CD8-positive, alpha-beta memory T cell (primary cell): ENCODE results near the gene WDFY2. TPM values are rescaled to one million over a fixed set of nuclear protein-coding genes. Genes with fewer than 3 reads are reported as not detected.

Experiments
- CTCF ChIA-PET: fragments of 350-600 bp; sonication (Branson Sonifier 250); formaldehyde crosslinking; loops from one replicate; lab custom pipeline; 2021; ENCODE audit warnings: antibody characterized with exemption; lab: Charles Lee
- POLR2A ChIA-PET: fragments of 350-600 bp; sonication (Branson Sonifier 250); formaldehyde crosslinking; loops from one replicate; lab custom pipeline; 2021; ENCODE audit warnings: antibody characterized with exemption; lab: Charles Lee
- DNase-seq, 5 donors: peaks; one replicate each; pipeline versions ENCODE4 v3.0.0 to v3.0.0-alpha.2; 2020 to 2022; ENCODE audit warnings: mixed read lengths in 1 of 5
- H3K27ac ChIP-seq: one replicate; pipeline ENCODE4 v1.7.0; 2013; ENCODE audit warnings: low read depth, mild to moderate bottlenecking, low read length, moderate library complexity
- H3K27me3 ChIP-seq: 2 replicates; pipeline ENCODE4 v1.7.0; 2013; ENCODE audit warnings: low read length, mild to moderate bottlenecking; ENCODE audit not compliant: insufficient read depth, poor library complexity, severe bottlenecking
- H3K36me3 ChIP-seq: 2 replicates; pipeline ENCODE4 v1.7.0; 2013; ENCODE audit warnings: mild to moderate bottlenecking, low read length, moderate library complexity; ENCODE audit not compliant: insufficient read depth
- H3K4me1 ChIP-seq: 2 replicates; pipeline ENCODE4 v1.7.0; 2013; ENCODE audit warnings: mild to moderate bottlenecking, low read length, moderate library complexity; ENCODE audit not compliant: insufficient read depth
- H3K4me3 ChIP-seq: 2 replicates; pipeline ENCODE4 v1.7.0; 2013; ENCODE audit warnings: mild to moderate bottlenecking, low read length
- H3K9me3 ChIP-seq: 2 replicates; pipeline ENCODE4 v1.7.0; 2013; ENCODE audit warnings: mild to moderate bottlenecking, low read length
- H3K27ac Mint-ChIP-seq, 8 donors: one replicate each; pipeline ENCODE4 v1.8.0; 2020 to 2021; ENCODE audit warnings: mixed read lengths in 8 of 8, mild to moderate bottlenecking in 6 of 8, inconsistent platforms in 3 of 8, moderate library complexity in 3 of 8
- H3K27me3 Mint-ChIP-seq, 2 donors: one replicate each; pipeline ENCODE4 v1.8.0; 2020 to 2021; ENCODE audit warnings: mixed read lengths in 2 of 2, mild to moderate bottlenecking in 1 of 2, moderate library complexity in 1 of 2
- H3K36me3 Mint-ChIP-seq, 3 donors: one replicate each; pipeline ENCODE4 v1.8.0; 2020 to 2021; ENCODE audit warnings: mixed read lengths in 3 of 3, inconsistent platforms in 1 of 3, mild to moderate bottlenecking in 1 of 3
- H3K4me1 Mint-ChIP-seq, 3 donors: one replicate each; pipeline ENCODE4 v1.8.0; 2020 to 2021; ENCODE audit warnings: mixed read lengths in 3 of 3, inconsistent platforms in 1 of 3, mild to moderate bottlenecking in 1 of 3
- H3K4me3 Mint-ChIP-seq, 7 donors: one replicate each; pipeline ENCODE4 v1.8.0; 2020 to 2021; ENCODE audit warnings: mixed read lengths in 7 of 7, mild to moderate bottlenecking in 6 of 7, moderate library complexity in 4 of 7, inconsistent platforms in 2 of 7
- H3K9me3 Mint-ChIP-seq, 5 donors: one replicate each; pipeline ENCODE4 v1.8.0; 2020 to 2022; ENCODE audit warnings: mixed read lengths in 5 of 5, mild to moderate bottlenecking in 3 of 5, moderate library complexity in 2 of 5, inconsistent platforms in 1 of 5
- polyA plus RNA-seq: library from polyadenylated mRNA; unstranded; fragments of 300-500 nt; fragmentation: Illumina TruSeq; gene quantifications from one replicate; pipeline ENCODE4 v1.2.3, GENCODE V29; 2021
- total RNA-seq, 2 experiments: library from RNA; stranded (reverse); gene quantifications; one replicate each; pipeline ENCODE4 v1.2.3, GENCODE V29; 2021

WDFY2 gene
- total and polyA plus RNA-seq, 3 experiments from 2014 or later, result 3.9 to 7.1 (median 6.1) TPM

GRCh38 chr13:51728275-51728673, 144.0 kb downstream of the WDFY2 start:
- Mint-ChIP-seq H3K4me1 (peaks cover 0 to 3% (median 1%) of the 10 kb centered on the region in 3 donors), H3K27me3 (no peaks in the 10 kb centered on the region), H3K4me3 (no peak overlapping the region), H3K27ac (no peak overlapping the region), H3K9me3 (no peaks in the 10 kb centered on the region), H3K36me3 (peaks cover 8 to 30% (median 14%) of the 10 kb centered on the region in 3 donors)
- DNase-seq, result no peak
- Histone ChIP-seq H3K9me3 (no peaks in the 10 kb centered on the region), H3K4me1 (no peaks in the 10 kb centered on the region), H3K4me3 (no peak overlapping the region), H3K36me3 (peaks cover 5% of the 10 kb centered on the region), H3K27me3 (no peaks in the 10 kb centered on the region), H3K27ac (no peak overlapping the region)
- CTCF ChIA-PET, result no interaction called here
- POLR2A ChIA-PET, result no interaction called here

- CTCF ChIA-PET, result no interaction called here
- H3K4me1 Mint-ChIP-seq, result peaks cover 0 to 3% (median 0%) of the 10 kb centered on the region in 3 donors
- Histone ChIP-seq H3K4me1 (no peaks in the 10 kb centered on the region), H3K27me3 (no peaks in the 10 kb centered on the region), H3K27ac (no peak overlapping the region), H3K36me3 (peaks cover 5% of the 10 kb centered on the region), H3K4me3 (no peak overlapping the region), H3K9me3 (no peaks in the 10 kb centered on the region)
- POLR2A ChIA-PET, result no interaction called here
- DNase-seq, result no peak
- H3K4me3 Mint-ChIP-seq, result no peak overlapping the region
- no peaks in the 10 kb centered on the region for H3K9me3 Mint-ChIP-seq
- no peak overlapping the region for H3K27ac Mint-ChIP-seq
- H3K27me3 Mint-ChIP-seq, result no peaks in the 10 kb centered on the region
- H3K36me3 Mint-ChIP-seq, result peaks cover 8 to 34% (median 14%) of the 10 kb centered on the region in 3 donors
These were observed 144.7 kb downstream of the WDFY2 start for GRCh38 chr13:51728972-51729371.

- no peak overlapping the region for H3K27ac Mint-ChIP-seq
- H3K27me3 Mint-ChIP-seq, result no peaks in the 10 kb centered on the region
These were observed 145.7 kb downstream of the WDFY2 start for GRCh38 chr13:51729866-51730553.

GRCh38 chr13:51730927-51731326, 146.7 kb downstream of the WDFY2 start:
- CTCF ChIA-PET, result no interaction called here

More at GRCh38 chr13:51729866-51730553, 145.7 kb downstream of the WDFY2 start:
- H3K27me3 ChIP-seq, result no peaks in the 10 kb centered on the region
- CTCF ChIA-PET, result no interaction called here
- no peak overlapping the region for H3K4me3 Mint-ChIP-seq
- H3K36me3 Mint-ChIP-seq, result peaks cover 8 to 36% (median 14%) of the 10 kb centered on the region in 3 donors
- H3K9me3 Mint-ChIP-seq, result no peaks in the 10 kb centered on the region
- DNase-seq, result no peak
- H3K9me3 ChIP-seq, result no peaks in the 10 kb centered on the region
- no peaks in the 10 kb centered on the region for H3K4me1 ChIP-seq
- POLR2A ChIA-PET, result no interaction called here
- no peak overlapping the region for H3K27ac ChIP-seq
- no peak overlapping the region for H3K4me3 ChIP-seq
- peaks cover 5% of the 10 kb centered on the region for H3K36me3 ChIP-seq
- peaks cover 0 to 3% (median 0%) of the 10 kb centered on the region in 3 donors for H3K4me1 Mint-ChIP-seq

GRCh38 chr13:51731759-51732158, 147.5 kb downstream of the WDFY2 start:
- Mint-ChIP-seq H3K4me1 (peaks cover under 1 to 5% (median 1%) of the 10 kb centered on the region in 3 donors), H3K36me3 (peaks cover 5 to 31% (median 9%) of the 10 kb centered on the region in 3 donors), H3K27ac (peak overlapping the region in 1 of 8 donors; percentile 68), H3K9me3 (no peaks in the 10 kb centered on the region), H3K27me3 (no peaks in the 10 kb centered on the region), H3K4me3 (no peak overlapping the region)
- no peak overlapping the region for H3K27ac ChIP-seq
- no peak for DNase-seq
- H3K4me3 ChIP-seq, result no peak overlapping the region
- peaks cover 5% of the 10 kb centered on the region for H3K36me3 ChIP-seq
- H3K27me3 ChIP-seq, result no peaks in the 10 kb centered on the region
- no peaks in the 10 kb centered on the region for H3K9me3 ChIP-seq
- H3K4me1 ChIP-seq, result no peaks in the 10 kb centered on the region
- POLR2A ChIA-PET, result no interaction called here
- CTCF ChIA-PET, result no interaction called here

More at GRCh38 chr13:51730927-51731326, 146.7 kb downstream of the WDFY2 start:
- H3K36me3 ChIP-seq, result peaks cover 5% of the 10 kb centered on the region
- no peaks in the 10 kb centered on the region for H3K27me3 Mint-ChIP-seq
- no peaks in the 10 kb centered on the region for H3K9me3 Mint-ChIP-seq
- no peaks in the 10 kb centered on the region for H3K4me1 ChIP-seq
- no peaks in the 10 kb centered on the region for H3K27me3 ChIP-seq
- H3K27ac Mint-ChIP-seq, result peak overlapping the region in 1 of 8 donors; percentile 7
- no peak overlapping the region for H3K27ac ChIP-seq
- H3K4me3 ChIP-seq, result no peak overlapping the region
- peaks cover 10 to 39% (median 12%) of the 10 kb centered on the region in 3 donors for H3K36me3 Mint-ChIP-seq
- POLR2A ChIA-PET, result no interaction called here
- no peaks in the 10 kb centered on the region for H3K9me3 ChIP-seq
- H3K4me1 Mint-ChIP-seq, result peaks cover 0 to 3% (median 0%) of the 10 kb centered on the region in 3 donors
- no peak overlapping the region for H3K4me3 Mint-ChIP-seq
- no peak for DNase-seq

- no peak for DNase-seq
- H3K27ac ChIP-seq, result no peak overlapping the region
- peaks cover under 1 to 20% (median 5%) of the 10 kb centered on the region in 3 donors for H3K36me3 Mint-ChIP-seq
- H3K27ac Mint-ChIP-seq, result peak overlapping the region in 2 of 8 donors; percentile 12 to 19
- ChIA-PET CTCF (no interaction called here), POLR2A (no interaction called here)
- no peaks in the 10 kb centered on the region for H3K4me1 ChIP-seq
- H3K36me3 ChIP-seq, result no peaks in the 10 kb centered on the region
- H3K4me3 ChIP-seq, result no peak overlapping the region
- peaks cover 8 to 13% (median 13%) of the 10 kb centered on the region in 3 donors for H3K4me1 Mint-ChIP-seq
- no peak overlapping the region for H3K4me3 Mint-ChIP-seq
- no peaks in the 10 kb centered on the region for H3K9me3 Mint-ChIP-seq
- H3K27me3 Mint-ChIP-seq, result no peaks in the 10 kb centered on the region
- H3K9me3 ChIP-seq, result no peaks in the 10 kb centered on the region
- H3K27me3 ChIP-seq, result no peaks in the 10 kb centered on the region
These were observed 149.4 kb downstream of the WDFY2 start for GRCh38 chr13:51733374-51734298.

GRCh38 chr13:51734786-51735185, 150.5 kb downstream of the WDFY2 start:
- Mint-ChIP-seq H3K36me3 (peaks cover 8 to 32% (median 17%) of the 10 kb centered on the region in 3 donors), H3K4me1 (peaks cover 8 to 13% (median 13%) of the 10 kb centered on the region in 3 donors), H3K9me3 (no peaks in the 10 kb centered on the region), H3K4me3 (no peak overlapping the region), H3K27ac (peak overlapping the region in 2 of 8 donors; percentile 23 to 35), H3K27me3 (no peaks in the 10 kb centered on the region)
- no peak overlapping the region for H3K4me3 ChIP-seq
- DNase-seq, result no peak
- H3K27ac ChIP-seq, result no peak overlapping the region
- H3K27me3 ChIP-seq, result no peaks in the 10 kb centered on the region
- ChIA-PET POLR2A (no interaction called here), CTCF (no interaction called here)
- H3K9me3 ChIP-seq, result no peaks in the 10 kb centered on the region
- H3K4me1 ChIP-seq, result no peaks in the 10 kb centered on the region
- peaks cover under 1% of the 10 kb centered on the region for H3K36me3 ChIP-seq

GRCh38 chr13:51737609-51738008, 153.3 kb downstream of the WDFY2 start:
- no peaks in the 10 kb centered on the region for H3K4me1 ChIP-seq
- H3K4me3 ChIP-seq, result no peak overlapping the region
- DNase-seq, result no peak
- Mint-ChIP-seq H3K9me3 (no peaks in the 10 kb centered on the region), H3K27ac (peak overlapping the region in 5 of 8 donors; percentile 13 to 78 (median 57)), H3K4me1 (peaks cover 8 to 13% (median 13%) of the 10 kb centered on the region in 3 donors), H3K27me3 (no peaks in the 10 kb centered on the region), H3K4me3 (peak overlapping the region in 2 of 7 donors; percentile 13 to 55), H3K36me3 (peaks cover 8 to 55% (median 21%) of the 10 kb centered on the region in 3 donors)
- ChIA-PET POLR2A (no interaction called here), CTCF (no interaction called here)
- no peaks in the 10 kb centered on the region for H3K27me3 ChIP-seq
- H3K9me3 ChIP-seq, result no peaks in the 10 kb centered on the region
- no peak overlapping the region for H3K27ac ChIP-seq
- H3K36me3 ChIP-seq, result peaks cover 4% of the 10 kb centered on the region
